ENCODE data around the gene SNRK.

The SNRK gene

DNA sequence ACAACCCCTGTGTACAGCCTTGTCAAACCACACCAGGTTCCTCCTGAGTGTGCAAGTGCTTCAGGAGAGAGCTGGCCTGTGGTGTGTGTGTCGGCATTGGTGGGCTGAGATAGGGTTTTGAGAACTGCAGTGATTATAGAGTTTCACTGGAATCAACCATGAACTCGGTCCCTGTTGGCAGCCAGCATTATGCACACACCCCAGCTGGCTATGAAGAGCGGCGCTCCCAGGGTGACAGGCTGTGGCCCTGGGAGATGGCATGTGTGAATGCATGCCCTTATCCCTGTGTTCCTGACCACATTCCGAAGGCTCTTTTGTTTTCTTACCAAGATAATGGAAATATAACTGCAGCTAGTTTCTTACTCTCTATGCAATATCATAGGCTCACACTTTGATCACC lies 101.8 kb downstream of the SNRK start:
- Histone ChIP-seq H3K4me2 (ENCODE audit: low read depth, low read length, poor library complexity, severe bottlenecking) (no peak overlapping the region), H3K27me3 (ENCODE audit: low read length) (no peaks in the 10 kb centered on the region), H3K9ac (ENCODE audit: low read length) (no peak overlapping the region), H3K79me2 (ENCODE audit: insufficient read depth, low read length) (no peaks in the 10 kb centered on the region), H3K9me3 (ENCODE audit: insufficient read depth, low read length) (no peaks in the 10 kb centered on the region), H3K9me2 (replicated peaks; ENCODE audit: insufficient read depth, low read length) (no peaks in the 10 kb centered on the region), H4K20me1 (ENCODE audit: low read depth, low read length) (no peaks in the 10 kb centered on the region), H3K27ac (ENCODE audit: low read depth, low read length) (no peak overlapping the region), H2AFZ (ENCODE audit: low read depth, low read length, severe bottlenecking) (no peak overlapping the region), H3K36me3 (ENCODE audit: low read length) (no peaks in the 10 kb centered on the region), H3F3A (ENCODE audit: insufficient read depth) (no peaks in the 10 kb centered on the region), H3K4me3 (ENCODE audit: insufficient read depth, low read length, poor library complexity, severe bottlenecking) (no peak overlapping the region)
- TF ChIP-seq CTCF (IDR thresholded peaks at IDR 0.05; ENCODE audit: insufficient read depth, low read length, poor library complexity, severe bottlenecking) = no peak

DNA sequence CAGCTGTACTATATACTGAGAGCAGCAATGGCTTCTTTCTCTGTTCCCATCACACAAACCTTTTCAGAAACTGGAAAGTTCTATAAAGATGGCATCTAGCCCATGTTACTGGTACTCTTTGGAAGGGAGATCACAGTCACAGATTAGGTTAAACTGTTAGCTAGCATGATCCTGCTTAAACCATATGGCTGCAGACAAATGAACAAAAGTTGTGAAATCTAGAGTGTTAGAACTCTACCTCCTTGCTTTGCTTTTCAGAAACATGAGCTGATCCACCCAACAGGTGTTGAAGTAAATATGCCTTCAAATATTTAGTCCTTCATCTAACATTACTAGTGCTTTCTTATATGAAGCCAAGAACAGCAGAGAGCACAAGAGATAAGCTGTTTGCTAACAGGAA lies 102.6 kb downstream of the SNRK start:
- Histone ChIP-seq H3K27me3 (ENCODE audit: low read length) (no peaks in the 10 kb centered on the region), H3K9ac (ENCODE audit: low read length) (no peak overlapping the region), H3K27ac (ENCODE audit: low read depth, low read length) (no peak overlapping the region), H3K9me3 (ENCODE audit: insufficient read depth, low read length) (no peaks in the 10 kb centered on the region), H3K79me2 (ENCODE audit: insufficient read depth, low read length) (no peaks in the 10 kb centered on the region), H3F3A (ENCODE audit: insufficient read depth) (no peaks in the 10 kb centered on the region), H3K9me2 (replicated peaks; ENCODE audit: insufficient read depth, low read length) (no peaks in the 10 kb centered on the region), H3K36me3 (ENCODE audit: low read length) (no peaks in the 10 kb centered on the region), H3K4me3 (ENCODE audit: insufficient read depth, low read length, poor library complexity, severe bottlenecking) (no peak overlapping the region), H4K20me1 (ENCODE audit: low read depth, low read length) (no peaks in the 10 kb centered on the region), H2AFZ (ENCODE audit: low read depth, low read length, severe bottlenecking) (no peak overlapping the region), H3K4me2 (ENCODE audit: low read depth, low read length, poor library complexity, severe bottlenecking) (no peak overlapping the region)
- TF ChIP-seq EZH2phosphoT487 (conservative IDR thresholded peaks at IDR 0.05; ENCODE audit: low read length) (no peak), CTCF (IDR thresholded peaks at IDR 0.05; ENCODE audit: insufficient read depth, low read length, poor library complexity, severe bottlenecking) (no peak)

- no peaks in the 10 kb centered on the region for H3K79me2 ChIP-seq (ENCODE audit: insufficient read depth, low read length)
- no peak overlapping the region for H3K27ac ChIP-seq (ENCODE audit: low read depth, low read length)
- H2AFZ ChIP-seq (ENCODE audit: low read depth, low read length, severe bottlenecking) = no peak overlapping the region
- no peaks in the 10 kb centered on the region for H3K36me3 ChIP-seq (ENCODE audit: low read length)
- no peaks in the 10 kb centered on the region for H4K20me1 ChIP-seq (ENCODE audit: low read depth, low read length)
- H3K9ac ChIP-seq (ENCODE audit: low read length) = no peak overlapping the region
- H3K4me2 ChIP-seq (ENCODE audit: low read depth, low read length, poor library complexity, severe bottlenecking) = no peak overlapping the region
- TF ChIP-seq EZH2phosphoT487 (conservative IDR thresholded peaks at IDR 0.05; ENCODE audit: low read length) (no peak), CTCF (IDR thresholded peaks at IDR 0.05; ENCODE audit: insufficient read depth, low read length, poor library complexity, severe bottlenecking) (no peak)
- H3F3A ChIP-seq (ENCODE audit: insufficient read depth) = no peaks in the 10 kb centered on the region
- no peak overlapping the region for H3K4me3 ChIP-seq (ENCODE audit: insufficient read depth, low read length, poor library complexity, severe bottlenecking)
- no peaks in the 10 kb centered on the region for H3K9me2 ChIP-seq (replicated peaks; ENCODE audit: insufficient read depth, low read length)
- no peaks in the 10 kb centered on the region for H3K9me3 ChIP-seq (ENCODE audit: insufficient read depth, low read length)
- no peaks in the 10 kb centered on the region for H3K27me3 ChIP-seq (ENCODE audit: low read length)
Measured at GRCh38 chr3:43389388-43390254, 103.3 kb downstream of the SNRK start.
